Type B pancreatic cell (in vitro differentiated cells): ENCODE data around the gene PRMT1. TPM values are rescaled to one million over a fixed set of nuclear protein-coding genes. Genes with fewer than 3 reads are reported as not detected.

Experiments
- DNase-seq: peaks from one replicate; pipeline ENCODE4 v3.0.0; 2021; ENCODE audit warnings: mixed read lengths; ENCODE audit not compliant: unreplicated experiment; ENCODE audit errors: extremely low spot score
- H3K27ac Mint-ChIP-seq: 2 replicates; pipeline ENCODE4 v1.8.0; 2021; ENCODE audit warnings: mild to moderate bottlenecking, mixed read lengths
- H3K27me3 Mint-ChIP-seq: 2 replicates; pipeline ENCODE4 v1.8.0; 2021; ENCODE audit warnings: mixed read lengths
- H3K36me3 Mint-ChIP-seq: 2 replicates; pipeline ENCODE4 v1.8.0; 2021; ENCODE audit warnings: mixed read lengths
- H3K4me1 Mint-ChIP-seq: one replicate; pipeline ENCODE4 v1.8.0; 2021; ENCODE audit warnings: mixed read lengths; ENCODE audit not compliant: unreplicated experiment
- H3K4me3 Mint-ChIP-seq: 2 replicates; pipeline ENCODE4 v1.8.0; 2021; ENCODE audit warnings: mild to moderate bottlenecking, mixed read lengths
- H3K9me3 Mint-ChIP-seq: 2 replicates; pipeline ENCODE4 v1.8.0; 2021; ENCODE audit warnings: mixed read lengths
- total RNA-seq: library from RNA; stranded (reverse); gene quantifications from 2 replicates; pipeline ENCODE4 v1.2.1, GENCODE V29; 2021; ENCODE audit warnings: low replicate concordance
- TF ChIP-seq, protein P1 (sequence below): fragments of 200-600 bp; sonication (generic); conservative IDR thresholded peaks from 2 replicates; pipeline ENCODE4 v1.5.0; 2021; ENCODE audit warnings: antibody characterized with exemption, mild to moderate bottlenecking

Gene PRMT1
- total RNA-seq, 1 donor from 2014 or later = 195 TPM

DNA sequence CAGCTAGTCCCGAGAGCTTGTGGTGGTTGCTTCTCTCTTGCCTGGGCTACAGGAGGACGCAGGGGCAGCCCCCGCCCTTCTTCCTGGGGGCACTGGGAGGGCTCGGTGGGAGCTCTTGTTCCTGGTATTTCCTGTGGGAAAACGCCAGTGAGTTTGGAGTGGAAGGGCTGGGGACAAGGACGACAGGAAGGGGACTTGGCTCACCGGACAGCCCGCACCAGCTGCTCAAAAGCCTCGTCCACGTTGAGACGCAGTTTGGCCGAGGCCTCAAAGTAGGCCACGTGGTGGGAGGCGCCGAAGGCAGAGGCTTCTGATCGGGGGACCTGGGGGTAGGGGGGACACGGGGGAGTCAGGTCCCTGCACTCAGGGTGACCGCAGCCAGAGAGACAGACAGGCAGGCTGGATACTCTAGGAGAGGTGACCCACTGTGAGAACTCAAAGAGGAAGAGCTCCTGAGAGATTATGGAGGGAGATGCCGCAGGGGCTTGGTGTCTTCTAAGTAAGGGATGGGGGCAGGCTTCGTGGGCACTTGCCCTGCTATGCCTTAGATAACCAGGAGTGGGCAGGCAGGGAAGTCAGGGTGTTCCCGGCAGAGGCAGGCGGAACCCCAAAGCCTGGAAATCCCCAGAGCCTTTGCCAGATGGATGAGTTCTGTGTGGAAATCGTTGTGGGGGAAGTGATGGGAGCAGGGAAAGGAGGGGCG, 41.4 kb upstream of the PRMT1 start:
- no peaks in the 10 kb centered on the region for H3K9me3 Mint-ChIP-seq

DNA sequence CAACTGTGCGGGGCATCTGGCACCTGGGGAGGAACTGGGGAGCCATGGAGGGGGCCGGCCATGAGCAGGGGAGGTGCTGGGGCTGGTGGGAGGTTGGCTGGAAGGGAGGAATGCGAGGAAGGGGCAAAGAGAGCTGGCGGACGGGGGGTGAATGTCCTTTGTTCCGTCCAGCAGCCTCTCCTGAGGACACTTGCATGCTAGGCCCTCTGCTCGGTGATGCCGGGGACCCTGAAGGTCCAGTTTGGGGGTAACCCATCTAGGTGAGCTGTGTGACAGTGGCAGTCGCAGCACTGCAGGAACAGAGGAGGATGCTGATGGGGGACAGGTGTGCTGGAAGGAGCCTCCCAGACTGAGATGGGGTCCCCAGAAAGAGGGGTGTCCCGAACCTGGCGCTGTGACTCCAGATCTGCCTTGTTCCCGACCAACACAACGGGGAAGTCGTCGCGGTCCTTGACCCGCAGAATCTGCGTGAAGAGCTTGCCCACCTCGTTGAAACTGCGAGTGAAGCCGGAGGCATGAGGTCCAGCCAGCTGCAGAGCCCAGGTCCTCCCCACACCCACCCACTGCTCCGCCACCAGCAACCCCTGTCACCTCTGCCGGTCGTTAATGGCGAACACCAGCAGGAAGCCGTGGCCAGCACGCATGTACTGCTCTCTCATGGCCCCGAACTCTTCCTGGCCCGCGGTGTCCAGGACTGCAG, 40.7 kb upstream of the PRMT1 start:
- TF ChIP-seq, protein P1, sequence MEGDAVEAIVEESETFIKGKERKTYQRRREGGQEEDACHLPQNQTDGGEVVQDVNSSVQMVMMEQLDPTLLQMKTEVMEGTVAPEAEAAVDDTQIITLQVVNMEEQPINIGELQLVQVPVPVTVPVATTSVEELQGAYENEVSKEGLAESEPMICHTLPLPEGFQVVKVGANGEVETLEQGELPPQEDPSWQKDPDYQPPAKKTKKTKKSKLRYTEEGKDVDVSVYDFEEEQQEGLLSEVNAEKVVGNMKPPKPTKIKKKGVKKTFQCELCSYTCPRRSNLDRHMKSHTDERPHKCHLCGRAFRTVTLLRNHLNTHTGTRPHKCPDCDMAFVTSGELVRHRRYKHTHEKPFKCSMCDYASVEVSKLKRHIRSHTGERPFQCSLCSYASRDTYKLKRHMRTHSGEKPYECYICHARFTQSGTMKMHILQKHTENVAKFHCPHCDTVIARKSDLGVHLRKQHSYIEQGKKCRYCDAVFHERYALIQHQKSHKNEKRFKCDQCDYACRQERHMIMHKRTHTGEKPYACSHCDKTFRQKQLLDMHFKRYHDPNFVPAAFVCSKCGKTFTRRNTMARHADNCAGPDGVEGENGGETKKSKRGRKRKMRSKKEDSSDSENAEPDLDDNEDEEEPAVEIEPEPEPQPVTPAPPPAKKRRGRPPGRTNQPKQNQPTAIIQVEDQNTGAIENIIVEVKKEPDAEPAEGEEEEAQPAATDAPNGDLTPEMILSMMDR = no peak
- DNase-seq = no peak
- Mint-ChIP-seq H3K4me1 (peaks cover 38% of the 10 kb centered on the region), H3K9me3 (no peaks in the 10 kb centered on the region), H3K27me3 (no peaks in the 10 kb centered on the region), H3K27ac (no peak overlapping the region), H3K4me3 (peak overlapping the region; percentile 14), H3K36me3 (no peaks in the 10 kb centered on the region)

More for the DNA sequence above, 41.4 kb upstream of the PRMT1 start:
- Mint-ChIP-seq H3K4me3 (peak overlapping the region; percentile 41), H3K27ac (peak overlapping the region; percentile 31), H3K27me3 (no peaks in the 10 kb centered on the region), H3K36me3 (no peaks in the 10 kb centered on the region), H3K4me1 (peaks cover 39% of the 10 kb centered on the region)
- DNase-seq = no peak
- TF ChIP-seq, protein P1 = peak; percentile 17

DNA sequence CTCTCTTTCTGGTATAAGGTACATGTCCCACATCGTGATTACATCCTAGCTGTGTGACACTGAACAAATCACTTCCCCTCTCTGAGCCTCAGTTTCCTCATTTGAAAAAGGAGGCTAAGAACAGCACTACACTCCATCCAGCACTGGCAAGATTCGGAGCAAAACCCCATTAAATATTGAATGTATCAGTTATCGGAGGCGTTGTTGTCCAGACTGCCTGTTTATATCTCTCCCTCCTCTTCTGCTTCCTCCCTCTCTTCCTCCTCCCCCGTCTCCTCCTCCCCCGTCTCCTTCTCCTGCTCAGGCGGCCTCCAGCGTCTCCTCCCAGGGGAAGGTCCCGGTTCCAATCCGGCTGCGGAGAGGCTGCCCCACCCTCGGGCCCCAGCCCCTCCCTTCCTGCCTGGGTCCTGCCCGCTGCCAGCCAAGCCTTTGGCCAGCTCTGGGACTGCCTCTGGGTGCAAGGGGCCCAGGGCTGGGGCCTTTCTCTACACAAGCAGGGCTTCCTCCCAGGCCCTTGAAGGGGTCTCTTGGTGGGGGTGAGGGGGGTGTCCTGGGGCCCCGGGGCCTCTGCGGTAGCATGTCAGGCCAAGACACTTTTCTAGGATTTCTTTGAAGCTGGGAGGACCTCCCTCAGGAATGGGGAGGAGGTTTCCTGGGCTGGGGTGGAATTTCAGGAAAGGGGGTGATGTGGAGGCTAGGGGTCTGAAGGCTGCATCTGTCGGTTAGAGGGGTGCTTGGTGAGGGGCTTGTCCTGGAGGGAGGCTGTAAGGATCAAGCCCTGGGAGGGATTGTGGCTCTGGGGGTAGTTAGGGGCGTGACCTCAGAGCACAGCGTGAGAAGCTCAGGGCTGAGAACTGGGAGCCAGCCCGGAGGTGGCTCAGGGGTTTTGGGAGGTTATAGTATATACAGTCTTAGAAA, 39.0 kb upstream of the PRMT1 start:
- H3K27me3 Mint-ChIP-seq = no peaks in the 10 kb centered on the region
- H3K9me3 Mint-ChIP-seq = no peaks in the 10 kb centered on the region
- DNase-seq = no peak
- H3K4me1 Mint-ChIP-seq = peaks cover 49% of the 10 kb centered on the region
- no peaks in the 10 kb centered on the region for H3K36me3 Mint-ChIP-seq
- TF ChIP-seq, protein P1 = no peak
- H3K27ac Mint-ChIP-seq = peak overlapping the region; percentile 100
- peak overlapping the region; percentile 84 for H3K4me3 Mint-ChIP-seq

DNA sequence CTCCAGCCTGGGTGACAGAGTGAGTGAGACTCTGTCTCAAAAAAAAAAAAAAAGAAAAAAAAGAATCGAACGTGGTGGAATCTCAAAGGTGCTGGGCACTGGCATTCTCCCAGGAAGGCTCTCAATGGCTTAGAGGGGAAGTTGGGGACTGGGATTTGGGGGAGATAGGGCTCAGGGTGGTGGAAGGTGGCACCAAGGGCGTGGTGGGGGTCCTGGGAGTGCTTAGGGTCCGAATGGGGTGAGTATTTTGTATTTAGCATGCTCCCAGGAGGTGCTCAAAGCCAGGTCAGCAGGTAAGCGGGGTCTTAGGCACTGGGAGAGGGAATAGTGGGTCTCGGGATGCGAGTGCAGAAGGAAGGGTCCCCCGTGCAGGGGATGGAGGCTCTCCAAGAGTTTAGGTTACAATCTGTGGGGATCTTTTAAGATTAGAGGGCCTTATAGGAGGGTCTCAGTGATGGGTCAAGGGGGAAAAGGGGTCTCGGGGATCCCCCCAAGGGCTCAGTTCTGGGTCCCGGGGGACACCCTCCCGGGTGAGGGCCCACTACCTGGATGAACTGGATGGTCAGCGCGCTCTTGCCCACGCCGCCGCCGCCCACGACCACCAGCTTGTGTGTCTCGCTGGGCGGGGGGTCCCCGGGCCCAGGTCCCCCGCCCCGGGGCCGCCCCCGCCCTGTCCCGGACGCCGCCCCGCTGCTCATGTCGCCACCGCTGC, 37.5 kb upstream of the PRMT1 start:
- Mint-ChIP-seq H3K27me3 (no peaks in the 10 kb centered on the region), H3K4me1 (peaks cover 59% of the 10 kb centered on the region), H3K4me3 (peak overlapping the region; percentile 98), H3K9me3 (no peaks in the 10 kb centered on the region), H3K27ac (peak overlapping the region; percentile 100), H3K36me3 (no peaks in the 10 kb centered on the region)
- TF ChIP-seq, protein P1 = no peak
- no peak for DNase-seq
